PC-3 (cell line): ENCODE results near the gene PARP15.

Experiments
- EZH2 ChIP-seq: fragments of 300-600 bp; sonication (generic); IDR thresholded peaks from one replicate; pipeline ENCODE4 v1.6.1; 2017; ENCODE audit warnings: antibody characterized with exemption, mild to moderate bottlenecking, low read length; ENCODE audit not compliant: unreplicated experiment
- TF ChIP-seq, protein P1 (sequence below): fragments of 300-600 bp; sonication (generic); conservative IDR thresholded peaks from 2 replicates; pipeline ENCODE4 v1.5.1; 2017; ENCODE audit warnings: antibody characterized with exemption, low read depth, mild to moderate bottlenecking, low read length

DNA sequence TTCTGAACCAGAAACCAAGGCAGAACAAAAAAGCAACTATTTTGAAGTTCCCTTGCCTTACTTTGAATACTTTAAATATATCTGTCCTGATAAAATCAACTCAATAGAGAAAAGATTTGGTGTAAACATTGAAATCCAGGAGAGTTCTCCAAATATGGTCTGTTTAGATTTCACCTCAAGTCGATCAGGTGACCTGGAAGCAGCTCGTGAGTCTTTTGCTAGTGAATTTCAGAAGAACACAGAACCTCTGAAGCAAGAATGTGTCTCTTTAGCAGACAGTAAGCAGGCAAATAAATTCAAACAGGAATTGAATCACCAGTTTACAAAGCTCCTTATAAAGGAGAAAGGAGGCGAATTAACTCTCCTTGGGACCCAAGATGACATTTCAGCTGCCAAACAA lies 8.7 kb upstream of the PARP15 start:
- TF ChIP-seq, protein P1, sequence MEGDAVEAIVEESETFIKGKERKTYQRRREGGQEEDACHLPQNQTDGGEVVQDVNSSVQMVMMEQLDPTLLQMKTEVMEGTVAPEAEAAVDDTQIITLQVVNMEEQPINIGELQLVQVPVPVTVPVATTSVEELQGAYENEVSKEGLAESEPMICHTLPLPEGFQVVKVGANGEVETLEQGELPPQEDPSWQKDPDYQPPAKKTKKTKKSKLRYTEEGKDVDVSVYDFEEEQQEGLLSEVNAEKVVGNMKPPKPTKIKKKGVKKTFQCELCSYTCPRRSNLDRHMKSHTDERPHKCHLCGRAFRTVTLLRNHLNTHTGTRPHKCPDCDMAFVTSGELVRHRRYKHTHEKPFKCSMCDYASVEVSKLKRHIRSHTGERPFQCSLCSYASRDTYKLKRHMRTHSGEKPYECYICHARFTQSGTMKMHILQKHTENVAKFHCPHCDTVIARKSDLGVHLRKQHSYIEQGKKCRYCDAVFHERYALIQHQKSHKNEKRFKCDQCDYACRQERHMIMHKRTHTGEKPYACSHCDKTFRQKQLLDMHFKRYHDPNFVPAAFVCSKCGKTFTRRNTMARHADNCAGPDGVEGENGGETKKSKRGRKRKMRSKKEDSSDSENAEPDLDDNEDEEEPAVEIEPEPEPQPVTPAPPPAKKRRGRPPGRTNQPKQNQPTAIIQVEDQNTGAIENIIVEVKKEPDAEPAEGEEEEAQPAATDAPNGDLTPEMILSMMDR: no peak
- no peak for TF ChIP-seq EZH2
